SU-DHL-6 (cell line): ENCODE data around the gene SNRNP200.

Experiments
- H2AFZ ChIP-seq: fragments of 200-600 bp; sonication (generic); 2 replicates; pipeline ENCODE4 v1.6.1; 2014; ENCODE audit warnings: low read depth, mild to moderate bottlenecking, moderate library complexity, mixed read lengths, antibody characterized with exemption, low read length; ENCODE audit not compliant: severe bottlenecking
- H3F3A ChIP-seq: fragments of 200-600 bp; shearing (Covaris generic); 2 replicates; pipeline ENCODE4 v1.6.0; 2016; ENCODE audit warnings: antibody characterized with exemption, mild to moderate bottlenecking; ENCODE audit not compliant: insufficient read depth
- H3K27ac ChIP-seq: fragments of 200-600 bp; sonication (generic); 2 replicates; pipeline ENCODE4 v1.5.1; 2016; ENCODE audit warnings: low read depth, mild to moderate bottlenecking, low read length, moderate library complexity, mixed read lengths
- H3K27me3 ChIP-seq: fragments of 200-600 bp; sonication (generic), shearing (Covaris generic); 2 replicates; pipeline ENCODE4 v1.6.0; 2014; ENCODE audit warnings: mild to moderate bottlenecking, low read length
- H3K36me3 ChIP-seq: fragments of 200-600 bp; sonication (generic); 2 replicates; pipeline ENCODE4 v1.6.1; 2014; ENCODE audit warnings: mild to moderate bottlenecking, low read length, mixed read lengths
- H3K4me2 ChIP-seq: fragments of 300-600, 200-600 bp; shearing (Covaris generic), sonication (generic); 2 replicates; pipeline ENCODE4 v1.6.0; 2014; ENCODE audit warnings: low read length, low read depth, mild to moderate bottlenecking; ENCODE audit not compliant: poor library complexity, severe bottlenecking
- H3K4me3 ChIP-seq: fragments of 200-600 bp; sonication (generic); 2 replicates; pipeline ENCODE4 v1.5.1; 2014; ENCODE audit warnings: antibody characterized with exemption, low read length, mild to moderate bottlenecking, mixed read lengths; ENCODE audit not compliant: insufficient read depth, poor library complexity, severe bottlenecking
- H3K79me2 ChIP-seq: fragments of 200-600 bp; sonication (generic); 2 replicates; pipeline ENCODE4 v1.6.1; 2014; ENCODE audit warnings: mild to moderate bottlenecking, low read length, moderate library complexity; ENCODE audit not compliant: insufficient read depth
- H3K9ac ChIP-seq: fragments of 200-600 bp; sonication (generic); 2 replicates; pipeline ENCODE4 v1.7.0; 2014; ENCODE audit warnings: mild to moderate bottlenecking, low read length
- H3K9me2 ChIP-seq: fragments of 200-600 bp; sonication (generic); replicated peaks from 2 replicates; pipeline ENCODE4 v1.6.1; 2014; ENCODE audit warnings: low read length; ENCODE audit not compliant: insufficient read depth
- H3K9me3 ChIP-seq: fragments of 200-600 bp; sonication (generic); 2 replicates; pipeline ENCODE4 v1.6.1; 2014; ENCODE audit warnings: low read length, mixed read lengths; ENCODE audit not compliant: insufficient read depth
- H4K20me1 ChIP-seq: fragments of 200-600 bp; sonication (generic); 2 replicates; pipeline ENCODE4 v1.6.1; 2014; ENCODE audit warnings: low read depth, mild to moderate bottlenecking, antibody characterized with exemption, low read length, moderate library complexity, mixed read lengths
- EZH2phosphoT487 ChIP-seq: fragments of 200-600 bp; sonication (generic), shearing (Covaris generic); conservative IDR thresholded peaks from 2 replicates; pipeline ENCODE4 v1.6.1; 2018; ENCODE audit warnings: mild to moderate bottlenecking, antibody characterized with exemption, low read length, moderate library complexity, mixed read lengths
- TF ChIP-seq, protein P1 (sequence below): fragments of 200-600 bp; sonication (generic); IDR thresholded peaks from one replicate; pipeline ENCODE4 v1.5.1; 2017; ENCODE audit warnings: antibody characterized with exemption, mild to moderate bottlenecking, low read length, moderate library complexity; ENCODE audit not compliant: insufficient read depth, poor library complexity, severe bottlenecking

Gene SNRNP200

DNA sequence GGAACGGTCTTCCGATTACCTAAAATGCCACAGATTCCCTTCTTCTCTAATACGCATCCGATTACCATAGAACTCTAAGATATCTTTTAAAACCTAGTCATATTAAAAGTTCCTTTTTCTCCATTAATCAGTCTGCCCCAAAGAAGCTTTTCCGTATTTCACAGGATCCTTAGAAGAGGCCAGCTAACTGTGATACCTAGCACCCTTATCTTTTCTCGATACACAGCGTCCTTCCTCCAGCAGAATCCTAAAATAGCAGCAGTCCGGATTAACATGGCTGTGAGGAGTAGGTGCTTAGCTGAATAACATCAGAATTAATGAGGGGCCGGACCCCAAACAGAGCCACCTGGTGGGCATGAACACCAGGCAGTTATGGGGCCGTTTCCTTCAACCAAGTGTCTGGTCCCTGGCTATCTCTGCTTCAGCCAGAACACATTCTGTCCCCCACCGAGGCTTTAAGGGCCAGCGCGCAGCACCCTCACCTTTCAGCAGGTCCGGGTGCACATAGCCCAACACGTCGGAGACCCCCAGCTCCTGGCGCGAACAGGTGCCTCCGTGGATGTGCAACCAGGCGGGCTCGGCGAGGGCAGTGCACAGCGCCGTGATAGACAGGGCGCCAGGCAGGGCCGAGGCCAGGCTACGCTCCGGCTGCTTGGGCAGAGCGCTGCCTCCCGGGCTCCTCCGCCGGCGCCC lies 40.5 kb downstream of the SNRNP200 start:
- Histone ChIP-seq H3K9ac (peak overlapping the region; percentile 81), H3K4me3 (peak overlapping the region; percentile 93), H3K27ac (peak overlapping the region; percentile 40), H3K4me2 (peak overlapping the region; percentile 72), H3K9me3 (no peaks in the 10 kb centered on the region), H3K9me2 (no peaks in the 10 kb centered on the region), H4K20me1 (no peaks in the 10 kb centered on the region), H3K27me3 (no peaks in the 10 kb centered on the region), H3F3A (no peaks in the 10 kb centered on the region), H2AFZ (no peak overlapping the region), H3K79me2 (peaks cover 72% of the 10 kb centered on the region), H3K36me3 (peaks cover 3% of the 10 kb centered on the region; the same call in 1 of the 2 replicates)
- no peak for TF ChIP-seq EZH2phosphoT487
- TF ChIP-seq, protein P1, sequence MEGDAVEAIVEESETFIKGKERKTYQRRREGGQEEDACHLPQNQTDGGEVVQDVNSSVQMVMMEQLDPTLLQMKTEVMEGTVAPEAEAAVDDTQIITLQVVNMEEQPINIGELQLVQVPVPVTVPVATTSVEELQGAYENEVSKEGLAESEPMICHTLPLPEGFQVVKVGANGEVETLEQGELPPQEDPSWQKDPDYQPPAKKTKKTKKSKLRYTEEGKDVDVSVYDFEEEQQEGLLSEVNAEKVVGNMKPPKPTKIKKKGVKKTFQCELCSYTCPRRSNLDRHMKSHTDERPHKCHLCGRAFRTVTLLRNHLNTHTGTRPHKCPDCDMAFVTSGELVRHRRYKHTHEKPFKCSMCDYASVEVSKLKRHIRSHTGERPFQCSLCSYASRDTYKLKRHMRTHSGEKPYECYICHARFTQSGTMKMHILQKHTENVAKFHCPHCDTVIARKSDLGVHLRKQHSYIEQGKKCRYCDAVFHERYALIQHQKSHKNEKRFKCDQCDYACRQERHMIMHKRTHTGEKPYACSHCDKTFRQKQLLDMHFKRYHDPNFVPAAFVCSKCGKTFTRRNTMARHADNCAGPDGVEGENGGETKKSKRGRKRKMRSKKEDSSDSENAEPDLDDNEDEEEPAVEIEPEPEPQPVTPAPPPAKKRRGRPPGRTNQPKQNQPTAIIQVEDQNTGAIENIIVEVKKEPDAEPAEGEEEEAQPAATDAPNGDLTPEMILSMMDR, result peak; percentile 41

DNA sequence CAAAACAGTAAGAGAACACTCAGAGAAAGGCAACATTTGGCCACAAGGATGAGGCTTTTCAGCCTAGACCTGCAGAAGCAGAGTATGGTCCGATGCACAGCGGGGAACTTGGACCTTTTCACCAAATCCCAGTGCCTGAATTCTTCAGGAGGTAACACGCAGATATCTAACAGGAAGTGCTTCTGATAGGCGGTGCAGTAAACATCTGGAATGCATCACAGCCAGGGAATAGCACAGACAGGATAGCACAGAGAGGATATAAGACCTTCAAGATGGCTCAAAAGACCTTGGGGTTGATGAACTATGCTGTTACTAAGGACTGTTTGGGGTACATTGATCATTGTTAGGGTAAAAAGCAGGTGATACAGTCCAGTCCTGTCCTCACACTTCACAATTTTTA lies 41.3 kb downstream of the SNRNP200 start:
- no peak overlapping the region for H2AFZ ChIP-seq
- H3K4me2 ChIP-seq, result peak overlapping the region; percentile 72
- peak overlapping the region; percentile 81 for H3K9ac ChIP-seq
- no peaks in the 10 kb centered on the region for H3K27me3 ChIP-seq
- peaks cover 3% of the 10 kb centered on the region; the same call in 1 of the 2 replicates for H3K36me3 ChIP-seq
- H3K9me3 ChIP-seq, result no peaks in the 10 kb centered on the region
- H3K79me2 ChIP-seq, result peaks cover 79% of the 10 kb centered on the region
- no peaks in the 10 kb centered on the region for H3F3A ChIP-seq
- H4K20me1 ChIP-seq, result no peaks in the 10 kb centered on the region
- peak overlapping the region; percentile 93 for H3K4me3 ChIP-seq
- H3K9me2 ChIP-seq, result no peaks in the 10 kb centered on the region
- TF ChIP-seq EZH2phosphoT487, result no peak
- TF ChIP-seq, protein P1, result no peak
- H3K27ac ChIP-seq, result no peak overlapping the region

DNA sequence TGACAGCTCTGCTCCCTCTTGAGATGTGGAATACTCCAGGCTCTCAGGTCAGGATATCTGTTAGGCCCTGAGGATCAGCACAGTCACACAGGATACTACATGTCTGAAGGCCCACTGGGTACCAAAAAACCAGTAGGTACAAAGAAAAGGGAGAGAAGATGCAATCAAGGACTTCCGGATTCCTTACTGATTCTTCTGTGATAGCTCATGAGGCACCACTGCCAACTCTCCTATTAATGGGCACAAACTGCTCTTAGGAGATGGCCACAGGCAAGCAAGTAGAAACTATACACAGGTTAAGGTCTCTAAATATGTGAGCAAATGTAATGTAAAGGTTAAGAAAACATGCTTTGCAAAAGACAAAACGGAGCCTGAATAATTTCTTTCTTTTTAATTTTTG lies 43.0 kb downstream of the SNRNP200 start:
- Histone ChIP-seq H3F3A (no peaks in the 10 kb centered on the region), H3K79me2 (peaks cover 84% of the 10 kb centered on the region), H3K9me3 (no peaks in the 10 kb centered on the region), H2AFZ (no peak overlapping the region), H3K27ac (no peak overlapping the region), H4K20me1 (no peaks in the 10 kb centered on the region), H3K9ac (no peak overlapping the region), H3K27me3 (no peaks in the 10 kb centered on the region), H3K36me3 (no peaks in the 10 kb centered on the region), H3K4me3 (no peak overlapping the region), H3K9me2 (no peaks in the 10 kb centered on the region), H3K4me2 (no peak overlapping the region)
- TF ChIP-seq, protein P1, result no peak
